Inflammatory macrophage treated with lipopolysaccharide for 4 hours (primary cell): ENCODE data around the gene FAM168B.

Source experiments
- DNase-seq: peaks from one replicate; pipeline ENCODE4 v3.0.0-alpha.2; 2020

Gene FAM168B

DNA sequence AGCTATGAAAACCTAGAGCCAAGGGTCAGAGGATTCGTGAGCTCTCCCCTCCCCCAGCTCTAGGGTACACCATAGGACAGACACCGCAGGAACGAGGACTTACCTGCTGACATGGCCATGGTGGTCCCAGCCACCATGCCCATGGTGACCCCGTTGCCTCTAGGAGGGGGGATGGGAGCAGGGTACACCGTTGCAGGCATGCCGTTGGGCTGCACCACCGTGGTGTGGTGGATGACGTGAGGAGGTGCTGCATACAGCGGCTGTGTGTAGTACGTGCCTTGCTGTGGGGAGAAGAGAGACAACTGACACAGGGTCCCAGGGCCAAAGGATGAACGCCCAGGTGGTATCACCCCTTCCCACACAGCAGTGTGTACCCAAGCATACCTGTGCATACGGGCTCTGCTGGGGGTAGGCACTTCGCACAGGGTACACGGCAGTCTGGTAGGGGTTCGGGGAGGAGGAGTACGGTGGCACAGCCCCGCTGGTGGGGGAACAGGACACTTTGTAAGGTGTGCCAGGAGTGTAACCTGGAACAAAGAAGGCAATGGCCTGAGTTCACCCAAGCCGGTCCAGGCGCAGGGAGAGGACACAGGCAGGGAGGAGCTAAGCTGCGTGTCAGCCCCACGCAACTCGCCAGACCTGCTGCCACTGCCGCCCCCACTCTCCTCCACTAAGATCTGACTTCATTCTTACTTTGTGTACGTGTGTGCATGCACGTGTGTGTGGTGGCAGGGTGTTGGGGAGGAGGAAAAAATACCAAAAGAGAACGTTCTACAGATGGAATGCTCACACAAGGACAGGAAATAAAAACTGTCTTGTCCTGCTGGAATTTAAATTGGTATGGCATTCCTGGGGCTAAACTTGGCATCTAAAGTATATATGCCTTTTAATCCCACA, 37.8 kb downstream of the FAM168B start:
- DNase-seq, result no peak

DNA sequence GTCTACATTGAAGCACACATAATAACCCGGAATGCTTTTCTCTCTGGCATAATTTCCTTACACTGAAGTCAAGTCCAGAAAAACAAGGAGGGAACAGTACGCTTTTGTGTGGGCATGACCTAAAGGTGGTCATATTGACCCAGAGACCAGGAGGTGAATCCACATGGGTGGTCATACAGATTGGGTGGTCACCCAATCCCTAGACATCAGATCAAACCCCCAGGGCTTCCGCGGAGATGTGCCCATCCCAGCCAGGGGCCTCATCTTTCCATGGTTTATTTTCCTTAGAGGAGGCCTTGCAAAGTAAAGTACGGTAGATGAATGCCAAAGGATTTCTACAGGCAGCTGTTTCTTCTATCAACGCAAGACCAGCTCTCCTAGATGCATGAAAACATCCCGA, 38.8 kb downstream of the FAM168B start:
- no peak for DNase-seq

DNA sequence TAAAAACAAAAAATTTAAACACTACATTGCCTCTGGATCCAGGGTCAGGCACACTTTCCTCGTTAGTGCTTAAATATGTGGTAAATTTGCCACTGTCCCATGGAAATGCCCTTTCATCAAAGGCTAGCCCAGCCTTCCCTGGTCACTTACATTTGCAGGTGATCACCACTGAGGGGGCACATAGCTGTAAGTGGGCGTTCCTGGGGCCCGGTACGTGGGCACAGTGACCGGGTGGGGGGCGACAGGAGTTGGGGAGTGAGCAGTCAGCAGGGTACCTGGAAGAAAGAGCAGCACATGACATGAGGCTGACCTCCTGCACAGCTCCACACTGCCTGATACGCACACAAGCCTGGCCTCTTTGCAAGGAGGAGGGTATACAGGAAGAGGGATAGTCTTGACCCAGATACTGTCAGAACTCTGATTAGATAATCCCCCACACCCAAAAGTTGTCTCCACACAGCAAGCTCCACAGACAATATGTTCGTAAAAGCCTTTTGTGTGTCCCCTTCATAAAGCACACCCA, 40.5 kb downstream of the FAM168B start:
- no peak for DNase-seq

- DNase-seq, result no peak
Observed at GRCh38 chr2:131050896-131051295, 42.4 kb downstream of the FAM168B start.

DNA sequence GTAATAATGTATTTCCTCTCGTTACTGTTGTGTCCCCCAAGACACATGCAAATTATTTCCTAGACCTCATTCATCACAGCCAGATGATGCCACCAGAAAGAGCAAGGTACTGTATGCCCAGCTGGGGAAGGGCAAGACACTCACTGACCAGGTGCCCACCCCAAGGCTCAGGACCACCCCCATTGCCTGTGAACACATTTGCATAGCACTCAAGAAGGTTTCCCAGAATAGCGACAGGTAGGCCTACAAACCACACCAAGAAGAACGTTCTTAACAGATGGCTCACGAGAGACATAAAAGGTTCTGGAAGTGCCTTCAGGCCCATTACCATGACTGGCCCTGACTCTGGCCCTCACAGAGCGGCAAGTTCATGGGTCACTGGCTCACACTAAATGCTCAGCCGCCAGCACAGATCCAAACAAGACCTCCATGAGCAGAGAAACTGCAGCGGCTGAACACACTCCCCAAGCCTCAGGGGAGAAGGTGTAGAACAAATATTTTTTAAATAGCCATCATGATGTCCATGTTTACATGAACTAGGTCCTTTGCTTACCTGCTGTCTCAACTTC, 44.0 kb downstream of the FAM168B start:
- DNase-seq, result no peak

DNA sequence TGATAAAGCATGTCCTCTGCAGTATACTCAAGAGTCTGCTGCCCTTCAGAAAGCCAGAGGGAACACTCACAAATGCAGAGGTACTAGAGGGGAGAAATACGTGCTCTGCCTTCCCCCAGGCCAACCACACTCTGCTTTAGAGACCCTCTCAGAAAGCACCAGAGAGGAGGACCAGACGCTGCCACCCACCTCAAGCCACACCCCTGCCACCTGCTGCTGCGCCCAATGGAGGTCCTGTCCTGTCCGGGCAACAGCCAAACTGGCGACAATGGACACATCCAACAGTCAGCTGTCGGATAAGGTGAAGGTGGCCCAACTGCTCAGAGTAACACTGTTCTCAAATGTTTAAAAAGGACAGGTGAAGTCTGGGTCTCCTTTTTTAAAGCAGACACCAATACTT, 44.6 kb downstream of the FAM168B start:
- no peak for DNase-seq

DNA sequence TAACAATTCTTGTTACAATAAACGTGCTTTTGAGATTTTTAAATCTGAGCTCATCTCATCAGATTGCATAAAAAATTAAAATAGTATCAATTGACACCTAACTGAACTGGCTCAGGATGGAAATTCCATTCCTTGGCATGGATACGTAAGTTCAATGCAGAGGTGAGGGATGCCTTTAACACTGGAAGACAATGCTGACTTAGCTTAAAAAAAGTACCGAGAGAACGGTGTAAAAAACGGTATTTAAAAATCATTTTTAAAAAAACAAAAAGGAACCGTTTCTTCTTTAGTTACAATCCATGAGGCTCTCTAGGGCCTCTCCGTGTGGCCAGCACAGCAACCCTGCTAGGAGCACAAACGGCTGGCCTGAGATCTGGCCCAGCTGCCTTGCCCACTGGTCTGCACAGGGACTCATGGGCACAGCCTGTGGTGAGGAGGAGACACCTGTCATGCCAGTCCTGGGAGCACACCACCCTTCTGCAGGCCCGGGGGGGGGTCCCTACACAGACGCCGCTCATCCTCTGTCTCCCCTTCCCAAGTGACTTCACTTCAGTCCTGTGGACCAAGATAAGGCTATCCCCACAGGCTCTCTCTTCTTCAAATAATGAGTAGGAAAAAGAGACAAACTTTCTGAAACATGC, 45.2 kb downstream of the FAM168B start:
- no peak for DNase-seq

DNA sequence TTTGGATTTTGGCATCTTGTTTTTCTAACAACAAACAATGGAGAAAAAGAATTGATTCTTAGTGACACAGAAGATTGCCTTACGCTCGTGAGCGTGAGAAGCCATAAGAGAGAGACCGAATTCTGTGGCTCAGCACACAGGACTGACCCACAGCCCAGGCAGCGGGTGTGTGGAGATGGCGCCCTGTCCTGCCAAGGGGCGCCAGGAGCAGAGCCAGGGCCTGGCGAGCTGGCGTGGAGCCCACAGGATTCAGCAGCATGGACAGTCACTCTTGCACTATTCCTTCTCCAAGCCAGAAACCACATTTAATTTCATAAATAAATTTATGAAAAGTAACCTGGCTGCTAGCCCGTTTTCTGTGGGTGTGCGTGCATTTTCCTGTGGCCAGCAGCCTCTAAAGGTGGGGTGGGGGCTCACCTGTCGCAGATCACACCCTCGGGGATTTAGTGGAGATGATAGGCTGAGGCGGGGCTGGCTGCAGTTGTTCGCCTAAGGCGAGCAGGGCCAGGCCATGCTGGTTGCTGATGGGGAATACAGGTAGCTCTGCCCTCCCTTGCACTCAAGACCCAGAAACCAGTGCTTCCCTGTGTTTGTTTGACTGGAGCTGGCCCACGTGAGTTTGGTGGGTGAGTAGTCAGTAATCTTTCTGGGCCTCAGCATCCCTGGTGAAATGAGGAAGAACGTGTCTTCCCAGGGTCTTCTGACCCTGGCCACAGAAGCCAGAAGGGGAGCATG, 46.2 kb downstream of the FAM168B start:
- DNase-seq, result no peak

DNA sequence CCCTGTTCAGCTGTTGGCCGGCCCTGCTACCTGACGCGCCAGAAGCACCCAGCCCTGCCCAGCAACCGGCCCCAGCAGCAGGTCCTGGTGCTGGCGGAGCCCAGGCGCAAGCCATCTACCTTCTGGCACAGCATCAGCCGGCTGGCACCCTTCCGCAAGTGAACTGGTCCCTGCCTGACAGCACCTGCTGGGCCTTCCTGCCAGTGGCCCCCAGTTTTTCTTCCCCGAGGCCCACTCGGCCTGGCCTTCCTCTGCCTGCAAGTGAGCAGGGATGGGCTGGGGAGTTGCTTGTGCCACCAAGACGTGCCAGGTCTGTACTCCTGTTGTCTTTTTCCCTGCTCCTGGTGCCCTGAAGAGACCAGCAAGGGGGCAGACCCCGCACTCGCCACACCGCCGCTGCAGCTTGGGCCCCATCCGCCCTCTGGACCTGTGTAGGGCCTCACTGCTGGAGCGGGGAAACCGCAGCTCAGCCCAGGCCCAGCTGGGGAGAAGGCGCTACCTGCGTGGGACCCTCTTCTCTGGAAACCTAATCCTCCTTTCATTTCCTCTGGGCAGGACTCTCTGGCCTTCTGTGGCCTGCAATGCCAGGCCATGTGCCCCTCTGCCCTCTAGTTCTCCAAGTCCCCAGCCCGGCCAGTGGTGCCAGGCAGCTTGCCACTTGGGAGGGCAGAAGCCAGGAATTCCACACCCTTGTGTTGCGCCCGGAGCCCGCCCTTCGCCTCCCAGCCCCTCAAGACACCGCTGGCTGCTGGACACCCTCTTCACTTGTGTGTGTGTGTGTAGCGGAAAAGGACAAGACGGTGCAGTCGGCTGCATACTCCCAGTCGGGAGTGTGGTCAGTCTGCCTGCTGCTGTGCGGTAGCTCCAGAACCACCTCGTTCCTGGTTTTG, 47.0 kb downstream of the FAM168B start:
- no peak for DNase-seq

DNA sequence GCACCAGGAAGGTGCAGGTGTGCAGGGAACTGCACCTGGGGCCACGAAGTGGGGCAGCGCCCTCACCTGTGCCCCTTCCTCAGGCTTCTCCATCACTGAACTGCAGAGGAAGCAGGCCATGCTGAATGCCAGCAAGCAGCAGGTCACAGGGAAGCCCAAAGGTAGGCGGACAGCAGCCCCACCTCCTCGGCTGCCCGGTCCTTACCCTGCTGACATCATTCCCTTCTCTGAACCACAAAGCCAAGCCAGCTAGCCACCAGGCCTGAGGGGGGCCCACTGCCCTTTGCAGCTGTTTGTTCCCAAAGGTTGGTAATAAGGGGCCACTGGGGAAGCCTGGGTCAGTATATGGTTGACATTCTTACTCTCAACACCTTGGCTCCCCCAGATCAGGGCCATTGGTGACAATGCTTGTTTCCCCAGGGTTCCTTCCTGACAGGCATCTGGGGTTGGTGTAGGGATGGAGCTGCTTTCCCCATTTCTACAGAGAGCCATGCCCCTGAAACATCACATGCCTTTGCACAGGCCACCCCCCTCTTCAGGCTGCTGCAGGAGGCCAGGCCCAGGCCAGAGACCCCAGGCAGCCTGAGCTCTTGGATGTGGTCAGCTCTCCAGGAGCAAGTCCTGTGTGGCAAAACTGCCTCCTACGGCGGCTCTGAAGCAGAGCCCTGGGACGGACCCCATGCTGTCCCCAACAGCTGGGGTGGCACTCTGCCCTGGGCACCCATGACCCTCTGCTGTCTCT, 47.8 kb downstream of the FAM168B start:
- no peak for DNase-seq

- no peak for DNase-seq
Observed at GRCh38 chr2:131044757-131045150, 48.5 kb downstream of the FAM168B start.

DNA sequence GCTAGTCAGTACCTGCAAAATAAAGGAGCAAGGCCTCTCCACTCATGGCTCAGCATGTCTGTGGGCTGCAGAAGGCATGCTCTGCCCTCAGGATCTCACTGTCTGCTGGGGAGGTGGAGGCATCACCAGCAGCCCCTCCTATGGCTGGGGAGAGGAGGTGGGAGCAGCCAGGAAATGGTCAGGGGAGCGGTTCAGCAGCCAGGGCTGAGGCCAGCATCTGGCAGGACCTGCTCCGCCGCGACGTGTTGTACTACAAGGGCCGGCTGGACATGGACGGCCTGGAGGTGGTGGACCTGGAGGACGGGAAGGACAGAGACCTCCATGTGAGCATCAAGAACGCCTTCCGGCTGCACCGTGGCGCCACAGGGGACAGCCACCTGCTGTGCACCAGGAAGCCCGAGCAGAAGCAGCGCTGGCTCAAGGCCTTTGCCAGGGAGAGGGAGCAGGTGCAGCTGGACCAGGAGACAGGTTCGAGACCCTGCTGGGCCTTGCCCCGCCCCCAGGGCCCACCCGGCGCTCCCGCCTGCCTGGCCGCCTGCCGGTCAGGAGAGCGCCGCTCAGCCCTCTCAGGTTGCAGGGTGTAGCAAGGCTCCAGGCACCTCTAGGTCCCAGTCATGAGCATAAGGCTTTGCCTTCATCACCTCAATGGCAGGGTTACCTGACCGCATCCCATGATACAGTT, 49.0 kb downstream of the FAM168B start:
- DNase-seq, result no peak

DNA sequence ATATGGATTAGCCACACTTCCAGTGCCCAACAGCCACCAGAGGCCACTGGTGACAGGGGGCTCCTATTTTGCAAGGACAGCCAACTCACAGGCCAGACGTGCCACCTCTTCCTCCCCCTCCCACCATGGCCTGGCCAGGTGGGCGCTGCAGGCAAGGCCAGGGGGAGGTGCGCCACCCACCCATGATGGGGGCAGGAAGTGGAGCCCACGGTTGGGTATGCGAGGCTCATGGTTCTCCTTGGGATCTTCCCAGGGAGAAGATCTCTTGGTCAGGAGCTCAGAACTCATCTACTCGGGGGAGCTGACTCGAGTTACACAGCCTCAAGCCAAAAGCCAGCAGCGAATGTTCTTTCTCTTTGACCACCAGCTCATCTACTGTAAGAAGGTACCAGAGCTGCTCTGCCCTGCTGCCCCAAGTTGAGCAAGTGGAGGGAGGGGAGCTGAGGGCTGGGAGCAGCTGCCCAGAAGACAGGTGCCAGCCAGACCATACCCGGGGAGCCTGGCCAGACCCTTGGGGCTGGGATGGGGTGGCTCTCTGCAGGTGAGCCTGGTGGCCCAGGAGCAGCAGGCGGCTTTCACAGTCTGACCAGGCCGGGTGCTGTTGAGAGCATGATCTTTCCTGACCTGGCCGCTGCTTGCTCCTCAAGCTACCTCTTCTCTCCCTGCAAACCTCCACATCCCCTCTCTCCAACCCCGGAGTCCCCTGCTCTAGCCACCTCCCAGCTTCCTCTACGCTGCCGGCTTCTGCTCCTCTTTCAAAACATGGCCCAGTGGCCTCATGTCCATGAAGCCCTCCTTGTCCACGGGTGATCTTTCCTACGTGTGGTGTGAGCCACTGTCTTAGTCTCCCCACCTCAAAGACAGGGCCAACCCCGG, 49.8 kb downstream of the FAM168B start:
- DNase-seq, result no peak

DNA sequence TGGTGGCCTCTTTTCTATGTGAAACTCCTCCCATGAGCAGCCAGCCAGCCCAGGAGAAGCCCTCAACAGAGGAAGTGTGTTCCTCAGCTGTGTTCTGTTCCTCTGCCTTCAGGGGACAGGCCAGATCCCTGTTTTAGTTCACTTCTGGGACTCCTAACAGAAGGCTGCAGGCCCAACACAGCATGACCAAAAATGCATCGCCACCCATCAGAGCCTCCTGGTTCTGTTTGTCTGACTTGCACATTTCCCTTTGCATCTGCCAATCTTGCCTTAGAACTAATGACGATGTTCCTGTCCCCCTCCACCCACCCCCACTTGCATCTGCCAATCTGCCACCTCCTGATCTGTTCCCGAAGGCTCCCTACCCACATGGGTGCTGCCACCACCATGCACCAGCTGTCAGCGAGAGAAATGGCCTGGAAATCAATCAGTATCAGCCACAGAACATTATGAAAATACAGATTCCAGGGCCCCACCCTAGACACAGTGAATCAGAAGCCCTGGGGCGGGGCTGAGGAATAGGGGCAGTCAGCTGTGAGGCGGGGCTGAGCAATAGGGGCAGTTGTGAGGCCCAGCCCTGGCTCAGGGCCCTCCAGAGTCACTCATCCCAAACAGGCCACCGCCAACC, 51.0 kb downstream of the FAM168B start:
- no peak for DNase-seq

DNA sequence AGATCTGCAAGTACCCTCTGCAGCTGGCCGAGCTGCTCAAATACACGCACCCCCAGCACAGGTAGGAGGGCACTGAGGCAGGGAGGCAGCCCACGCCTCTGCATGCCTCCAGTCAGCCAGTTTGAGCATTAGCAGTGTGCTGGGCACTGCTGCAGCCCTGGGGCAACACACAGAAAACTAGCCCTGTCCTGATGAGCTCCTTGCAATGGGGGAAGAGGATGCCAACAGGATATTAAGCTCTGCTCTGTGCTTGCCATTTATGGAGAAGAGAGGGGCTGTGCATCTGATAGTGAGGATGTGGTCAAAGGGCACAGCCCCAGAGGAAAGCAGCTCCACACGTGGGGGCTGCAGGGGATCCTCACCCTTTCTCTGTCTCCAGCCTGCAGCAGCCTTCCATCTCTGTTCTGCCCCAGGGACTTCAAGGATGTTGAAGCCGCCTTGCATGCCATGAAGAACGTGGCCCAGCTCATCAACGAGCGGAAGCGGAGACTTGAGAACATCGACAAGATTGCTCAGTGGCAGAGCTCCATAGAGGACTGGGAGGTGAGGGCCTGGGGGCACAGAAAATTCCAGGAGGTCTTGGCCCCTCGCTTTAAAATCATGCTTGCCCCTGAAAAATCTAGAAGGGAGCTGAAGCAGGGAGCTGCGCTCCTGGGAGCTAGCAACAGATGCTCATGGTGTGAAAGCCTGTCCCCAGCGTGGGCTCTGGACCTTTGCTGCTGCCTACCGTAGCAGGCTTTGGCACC, 51.7 kb downstream of the FAM168B start:
- DNase-seq, result no peak

DNA sequence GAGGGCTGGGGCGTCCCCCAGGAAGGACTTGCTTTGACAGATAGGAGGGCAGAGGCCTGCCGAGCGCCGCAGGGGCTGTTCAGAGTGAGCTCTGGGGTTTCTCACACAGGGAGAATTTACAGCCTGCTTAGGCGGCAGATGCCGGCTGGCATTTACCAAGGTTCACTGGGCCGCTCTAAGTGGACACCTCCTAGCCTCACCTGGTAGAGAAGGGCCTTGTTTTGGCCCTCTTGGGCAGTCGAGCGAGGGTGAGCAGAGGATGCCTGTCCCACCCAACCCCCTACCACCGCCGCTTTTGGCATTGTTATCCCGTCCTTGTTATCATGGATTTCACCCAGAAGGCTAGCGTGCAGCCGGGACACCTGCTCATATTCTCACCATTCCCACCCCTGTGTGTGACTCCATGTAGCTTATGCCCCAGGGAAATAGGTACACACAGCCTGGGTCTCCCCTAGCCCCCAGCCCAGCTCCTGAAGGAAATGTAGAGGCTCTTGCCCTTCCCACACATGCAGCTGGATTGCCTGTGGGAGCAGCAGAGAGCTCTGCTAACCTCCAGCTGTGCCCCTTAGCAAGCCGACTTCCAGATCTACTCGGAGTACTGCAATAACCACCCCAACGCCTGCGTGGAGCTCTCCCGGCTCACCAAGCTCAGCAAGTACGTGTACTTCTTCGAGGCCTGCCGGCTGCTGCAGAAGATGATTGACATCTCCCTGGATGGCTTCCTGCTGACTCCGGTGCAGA, 52.4 kb downstream of the FAM168B start:
- no peak for DNase-seq

- DNase-seq, result no peak
Observed at GRCh38 chr2:131039908-131040660, 53.2 kb downstream of the FAM168B start.
